Tibial nerve (tissue), 4 donors: ENCODE data around the gene OSBPL6. TPM values are rescaled to one million over a fixed set of nuclear protein-coding genes. Genes with fewer than 3 reads are reported as not detected.

Experiments used
- DNase-seq, 2 donors: peaks; one replicate each; pipeline ENCODE4 v3.0.0-alpha.2; 2019; ENCODE audit warnings: low spot score in 2 of 2
- H3K27ac ChIP-seq, 4 donors: fragments of 200-600 bp; sonication (generic) in 3 of 4; one replicate each; pipeline ENCODE4 v1.5.1; 2017 to 2019; ENCODE audit warnings: mild to moderate bottlenecking in 1 of 4
- H3K27me3 ChIP-seq, 2 donors: fragments of 200-600 bp; sonication (generic) in 1 of 2; one replicate each; pipeline versions ENCODE4 v1.5.1 to v1.6.0; 2017 to 2019
- H3K36me3 ChIP-seq, 3 donors: fragments of 200-600 bp; sonication (generic); one replicate each; pipeline ENCODE4 v1.5.1; 2018 to 2019
- H3K4me1 ChIP-seq, 4 donors: fragments of 200-600 bp; sonication (generic) in 3 of 4; one replicate each; pipeline ENCODE4 v1.5.1; 2017 to 2019
- H3K4me3 ChIP-seq, 4 donors: fragments of 200-600 bp; sonication (generic) in 3 of 4; one replicate each; pipeline ENCODE4 v1.5.1; 2017 to 2019; ENCODE audit warnings: mild to moderate bottlenecking in 1 of 4, moderate library complexity in 1 of 4
- H3K9me3 ChIP-seq, 4 donors: fragments of 200-600 bp; sonication (generic) in 3 of 4; one replicate each; pipeline ENCODE4 v1.5.1; 2017 to 2019
- EP300 ChIP-seq, 2 donors: sonication (generic); formaldehyde crosslinking; IDR thresholded peaks; one replicate each; pipeline ENCODE4 v1.6.1; 2017; ENCODE audit warnings: antibody characterized with exemption in 2 of 2, mild to moderate bottlenecking in 1 of 2
- POLR2A ChIP-seq, 2 donors: fragments of 450-650 bp; IDR thresholded peaks; one replicate each; pipeline ENCODE4 v1.6.1; 2017; ENCODE audit warnings: antibody characterized with exemption in 2 of 2, mild to moderate bottlenecking in 2 of 2, moderate library complexity in 2 of 2
- WGBS, 2 donors: methylation state at CpG; one replicate each; pipeline ENCODE4 v1.1.5; 2018; 5-methylcytosine and 5-hydroxymethylcytosine counted together
- total RNA-seq, 4 donors: library from RNA; depleted of rRNA; stranded (reverse); fragments of >200 nt; gene quantifications; one replicate each; pipeline ENCODE4 v1.1.0, GENCODE V29; 2016
- TF ChIP-seq, protein P1 (sequence below), 5 experiments: fragments of 200-600 bp in 3 of 5; fragments of 450-650 bp in 2 of 5; sonication (generic) in 3 of 5; IDR thresholded peaks; one replicate each; pipeline ENCODE4 v1.5.1; 2016 to 2019; ENCODE audit warnings: antibody characterized with exemption in 5 of 5, mild to moderate bottlenecking in 3 of 5, moderate library complexity in 2 of 5

The OSBPL6 gene
- total RNA-seq, 4 donors from 2014 or later, result 0.66 to 3.1 (median 1.6) TPM

- H3K4me1 ChIP-seq, result peaks cover 0 to 5% (median 0%) of the 10 kb centered on the region in 4 donors
- no peak for DNase-seq
- WGBS, 2 donors, result 86 to 87% methylated on average over 1 of the region's 1 CpG
- H3K9me3 ChIP-seq, result no peaks in the 10 kb centered on the region
- TF ChIP-seq, protein P1, sequence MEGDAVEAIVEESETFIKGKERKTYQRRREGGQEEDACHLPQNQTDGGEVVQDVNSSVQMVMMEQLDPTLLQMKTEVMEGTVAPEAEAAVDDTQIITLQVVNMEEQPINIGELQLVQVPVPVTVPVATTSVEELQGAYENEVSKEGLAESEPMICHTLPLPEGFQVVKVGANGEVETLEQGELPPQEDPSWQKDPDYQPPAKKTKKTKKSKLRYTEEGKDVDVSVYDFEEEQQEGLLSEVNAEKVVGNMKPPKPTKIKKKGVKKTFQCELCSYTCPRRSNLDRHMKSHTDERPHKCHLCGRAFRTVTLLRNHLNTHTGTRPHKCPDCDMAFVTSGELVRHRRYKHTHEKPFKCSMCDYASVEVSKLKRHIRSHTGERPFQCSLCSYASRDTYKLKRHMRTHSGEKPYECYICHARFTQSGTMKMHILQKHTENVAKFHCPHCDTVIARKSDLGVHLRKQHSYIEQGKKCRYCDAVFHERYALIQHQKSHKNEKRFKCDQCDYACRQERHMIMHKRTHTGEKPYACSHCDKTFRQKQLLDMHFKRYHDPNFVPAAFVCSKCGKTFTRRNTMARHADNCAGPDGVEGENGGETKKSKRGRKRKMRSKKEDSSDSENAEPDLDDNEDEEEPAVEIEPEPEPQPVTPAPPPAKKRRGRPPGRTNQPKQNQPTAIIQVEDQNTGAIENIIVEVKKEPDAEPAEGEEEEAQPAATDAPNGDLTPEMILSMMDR (IDR thresholded peaks at IDR 0.05), result no peak
- TF ChIP-seq POLR2A (IDR thresholded peaks at IDR 0.05), result no peak
- no peak for TF ChIP-seq EP300 (IDR thresholded peaks at IDR 0.05)
- no peak overlapping the region for H3K27ac ChIP-seq
- no peaks in the 10 kb centered on the region for H3K36me3 ChIP-seq
- H3K4me3 ChIP-seq, result no peak overlapping the region
- no peaks in the 10 kb centered on the region for H3K27me3 ChIP-seq
Measured at GRCh38 chr2:178285287-178285615, 90.9 kb downstream of the OSBPL6 start.

DNA sequence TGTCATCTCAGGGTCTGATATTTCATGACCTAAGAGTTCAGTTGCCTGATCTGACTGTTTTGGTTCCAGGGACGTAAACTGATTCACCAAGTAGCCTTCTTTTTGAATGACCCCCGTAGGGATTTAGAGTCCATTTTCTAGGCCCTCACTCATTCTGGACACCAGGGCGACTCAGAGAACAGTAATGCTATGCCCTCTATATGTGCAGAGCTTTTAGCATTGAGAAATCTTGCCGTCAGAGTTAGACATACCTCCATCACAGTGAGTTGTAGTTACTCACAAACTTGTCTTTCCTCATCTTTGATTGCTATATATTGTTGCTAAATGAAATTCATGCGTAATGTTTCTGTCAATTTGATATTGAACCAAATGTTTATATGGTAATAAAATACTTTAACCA lies 92.3 kb downstream of the OSBPL6 start:
- no peak for TF ChIP-seq POLR2A (IDR thresholded peaks at IDR 0.05)
- TF ChIP-seq, protein P1 (IDR thresholded peaks at IDR 0.05), result no peak
- no peak for TF ChIP-seq EP300 (IDR thresholded peaks at IDR 0.05)
- H3K27ac ChIP-seq, result no peak overlapping the region
- no peaks in the 10 kb centered on the region for H3K36me3 ChIP-seq
- no peak overlapping the region for H3K4me3 ChIP-seq
- no peak for DNase-seq
- H3K4me1 ChIP-seq, result peaks cover 0 to 5% (median 0%) of the 10 kb centered on the region in 4 donors
- no peaks in the 10 kb centered on the region for H3K9me3 ChIP-seq
- no peaks in the 10 kb centered on the region for H3K27me3 ChIP-seq
- WGBS, 2 donors, result 72 to 87% methylated on average over 5 of the region's 5 CpGs

DNA sequence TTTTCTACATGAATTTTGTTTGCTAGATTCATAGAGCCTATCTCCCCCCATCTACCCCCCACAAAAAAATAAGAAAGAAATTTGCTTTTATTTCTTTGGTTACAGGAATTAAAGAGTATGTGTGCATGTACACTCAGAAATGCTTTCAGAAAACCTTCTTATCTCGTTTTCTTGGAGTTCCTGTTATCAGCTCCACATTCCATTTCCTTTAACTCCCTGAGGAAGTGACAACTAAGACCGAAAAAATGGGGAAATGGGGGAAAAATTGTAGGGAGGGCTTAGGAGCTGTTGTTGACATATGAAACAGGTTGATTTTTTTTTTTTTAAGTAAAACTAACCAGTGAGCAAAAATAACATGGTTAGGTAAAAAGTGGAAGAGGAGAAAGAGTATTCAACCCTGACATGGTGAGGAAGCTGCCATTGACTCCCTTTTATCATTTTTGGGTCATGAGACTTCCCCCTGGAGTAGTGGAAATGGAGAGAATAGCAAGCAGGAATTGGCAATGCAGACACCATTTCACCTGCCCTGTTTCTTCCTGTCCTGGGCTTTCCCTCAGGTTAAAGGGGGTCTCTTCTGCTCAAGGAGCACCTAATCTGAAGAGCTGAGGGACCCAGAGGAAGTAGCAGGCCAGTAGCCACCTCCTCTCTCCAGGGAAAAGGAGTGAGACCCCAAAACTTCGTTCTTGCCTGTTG lies 93.5 kb downstream of the OSBPL6 start:
- no peaks in the 10 kb centered on the region for H3K27me3 ChIP-seq
- H3K4me1 ChIP-seq, result no peaks in the 10 kb centered on the region
- H3K9me3 ChIP-seq, result no peaks in the 10 kb centered on the region
- no peak for DNase-seq
- TF ChIP-seq, protein P1 (IDR thresholded peaks at IDR 0.05), result no peak
- TF ChIP-seq EP300 (IDR thresholded peaks at IDR 0.05) (no peak), POLR2A (IDR thresholded peaks at IDR 0.05) (no peak)
- 60 to 71% methylated on average over 3 of the region's 3 CpGs for WGBS, 2 donors
- no peak overlapping the region for H3K27ac ChIP-seq
- H3K4me3 ChIP-seq, result no peak overlapping the region
- no peaks in the 10 kb centered on the region for H3K36me3 ChIP-seq

- TF ChIP-seq POLR2A (IDR thresholded peaks at IDR 0.05) (no peak), EP300 (IDR thresholded peaks at IDR 0.05) (no peak)
- TF ChIP-seq, protein P1 (IDR thresholded peaks at IDR 0.05), result no peak
- DNase-seq, result no peak
- Histone ChIP-seq H3K4me1 (no peaks in the 10 kb centered on the region), H3K9me3 (no peaks in the 10 kb centered on the region), H3K27ac (no peak overlapping the region), H3K27me3 (no peaks in the 10 kb centered on the region), H3K4me3 (no peak overlapping the region), H3K36me3 (no peaks in the 10 kb centered on the region)
Measured at GRCh38 chr2:178291703-178292102, 97.4 kb downstream of the OSBPL6 start.

GRCh38 chr2:178292586-178292985 lies 98.3 kb downstream of the OSBPL6 start:
- Histone ChIP-seq H3K4me3 (no peak overlapping the region), H3K9me3 (no peaks in the 10 kb centered on the region), H3K27ac (no peak overlapping the region), H3K27me3 (no peaks in the 10 kb centered on the region), H3K4me1 (no peaks in the 10 kb centered on the region), H3K36me3 (no peaks in the 10 kb centered on the region)
- DNase-seq, result no peak
- 66 to 74% methylated on average over 1 of the region's 1 CpG for WGBS, 2 donors
- TF ChIP-seq POLR2A (IDR thresholded peaks at IDR 0.05), result no peak
- TF ChIP-seq EP300 (IDR thresholded peaks at IDR 0.05), result no peak
- TF ChIP-seq, protein P1 (IDR thresholded peaks at IDR 0.05), result no peak
